ENCODE data around the gene TASOR2. TPM values are rescaled to one million over a fixed set of nuclear protein-coding genes. Genes with fewer than 3 reads are reported as not detected.

Gene TASOR2
- total RNA-seq, 1 experiment from 2014 or later = 123 TPM

DNA sequence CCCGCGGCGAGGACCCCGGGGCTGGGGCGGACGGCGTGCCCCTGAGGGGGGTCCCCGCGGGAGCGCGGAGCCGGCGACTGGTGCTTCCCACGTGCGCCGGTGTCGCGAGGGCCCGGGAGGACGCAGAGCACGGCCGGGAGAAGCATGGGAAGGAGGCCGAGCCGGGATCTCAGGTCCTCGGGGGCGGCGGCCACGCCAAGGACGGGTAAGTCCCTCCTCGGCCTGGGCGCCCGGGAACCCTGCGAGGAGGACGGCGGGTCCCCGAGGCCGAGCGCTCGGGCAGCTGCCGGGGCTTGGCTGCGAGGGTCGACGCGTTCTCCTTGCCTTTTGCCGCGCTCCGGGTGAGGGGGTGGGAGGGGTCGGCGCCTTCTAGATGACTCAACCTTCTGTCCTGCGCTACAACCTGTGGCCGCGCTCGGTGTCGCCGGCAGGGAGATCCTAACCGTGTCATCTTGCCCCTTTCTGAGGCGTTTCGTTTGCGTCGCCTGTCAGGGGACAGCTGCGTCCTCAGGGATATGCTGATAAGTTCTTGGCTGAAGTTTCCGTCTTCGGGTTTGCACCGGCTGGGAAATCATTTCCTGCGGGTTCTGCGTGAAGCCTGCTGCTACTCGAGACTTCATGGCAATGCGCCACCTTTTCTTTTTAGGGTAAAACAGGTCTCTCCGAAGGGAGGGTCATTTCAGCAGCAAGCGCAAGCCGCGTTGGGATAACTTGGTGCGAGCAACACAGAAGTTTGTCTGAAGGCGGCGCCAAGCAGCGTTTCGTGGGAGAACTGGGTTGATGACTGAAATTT, 529 bp downstream of the TASOR2 start:
- H3K9me3 Mint-ChIP-seq (ENCODE audit: unreplicated experiment) = no peaks in the 10 kb centered on the region
- H3K27me3 Mint-ChIP-seq (ENCODE audit: insufficient read depth, unreplicated experiment) = no peaks in the 10 kb centered on the region
- H3K36me3 Mint-ChIP-seq (ENCODE audit: insufficient read depth, unreplicated experiment) = no peaks in the 10 kb centered on the region
- POLR2A ChIA-PET = interaction anchor here (1.0 to 3.3 kb wide), 14 partner anchors 9 to 205 kb away, joined by 3 to 18 read pairs (median 6); partner anchors contain the start of genes ANKRD16 and FBH1
- intact Hi-C loops (cut with micrococcal nuclease) = loop anchor here (2.0 to 10.0 kb wide), 4 partner anchors 50 to 202 kb away; partner anchors contain the start of genes ANKRD16 and GDI2
- DNase-seq (ENCODE audit: unreplicated experiment) = peak; percentile 79
- CTCF ChIA-PET = interaction anchor here (0.7 kb wide), 1 partner anchor 189 kb away, joined by 3 read pairs; no protein-coding TSS in a partner anchor
- peaks cover 4% of the 10 kb centered on the region for H3K4me1 Mint-ChIP-seq (ENCODE audit: insufficient read depth, unreplicated experiment)
- TF ChIP-seq, protein P1, sequence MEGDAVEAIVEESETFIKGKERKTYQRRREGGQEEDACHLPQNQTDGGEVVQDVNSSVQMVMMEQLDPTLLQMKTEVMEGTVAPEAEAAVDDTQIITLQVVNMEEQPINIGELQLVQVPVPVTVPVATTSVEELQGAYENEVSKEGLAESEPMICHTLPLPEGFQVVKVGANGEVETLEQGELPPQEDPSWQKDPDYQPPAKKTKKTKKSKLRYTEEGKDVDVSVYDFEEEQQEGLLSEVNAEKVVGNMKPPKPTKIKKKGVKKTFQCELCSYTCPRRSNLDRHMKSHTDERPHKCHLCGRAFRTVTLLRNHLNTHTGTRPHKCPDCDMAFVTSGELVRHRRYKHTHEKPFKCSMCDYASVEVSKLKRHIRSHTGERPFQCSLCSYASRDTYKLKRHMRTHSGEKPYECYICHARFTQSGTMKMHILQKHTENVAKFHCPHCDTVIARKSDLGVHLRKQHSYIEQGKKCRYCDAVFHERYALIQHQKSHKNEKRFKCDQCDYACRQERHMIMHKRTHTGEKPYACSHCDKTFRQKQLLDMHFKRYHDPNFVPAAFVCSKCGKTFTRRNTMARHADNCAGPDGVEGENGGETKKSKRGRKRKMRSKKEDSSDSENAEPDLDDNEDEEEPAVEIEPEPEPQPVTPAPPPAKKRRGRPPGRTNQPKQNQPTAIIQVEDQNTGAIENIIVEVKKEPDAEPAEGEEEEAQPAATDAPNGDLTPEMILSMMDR (IDR thresholded peaks at IDR 0.05; ENCODE audit: unreplicated experiment) = peak; percentile 46
- peak overlapping the region; percentile 90 for H3K27ac Mint-ChIP-seq (ENCODE audit: low read depth, unreplicated experiment)
- peak overlapping the region; percentile 95 for H3K4me3 Mint-ChIP-seq (ENCODE audit: unreplicated experiment)
- no TSS peak for BruUV-seq (replicated peaks)

DNA sequence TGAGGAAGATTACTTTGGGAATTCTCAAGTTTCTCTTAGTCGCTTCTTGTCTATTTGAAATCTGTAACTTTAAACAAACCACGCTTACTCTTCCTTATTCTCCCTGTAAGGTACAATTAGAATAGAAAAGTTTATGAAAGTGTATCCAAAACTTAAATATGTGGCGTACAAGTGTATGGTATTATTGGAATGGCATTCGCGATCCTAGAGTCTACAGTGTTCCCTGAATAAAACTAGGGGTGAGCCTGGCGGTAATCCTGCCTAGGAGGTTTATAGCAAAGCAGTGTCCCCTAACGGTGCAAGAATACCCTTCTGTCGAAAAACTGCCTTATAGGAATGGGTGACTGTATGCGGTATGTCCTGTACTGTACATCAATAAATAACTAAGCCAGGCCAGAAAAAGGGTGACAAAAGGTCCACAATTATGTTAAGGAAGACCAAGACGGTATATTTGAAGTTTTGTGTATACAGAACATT, 1.2 kb downstream of the TASOR2 start:
- ChIA-PET CTCF (no interaction called here), POLR2A (interaction anchor here (2.5 kb wide), 1 partner anchor 54 kb away, joined by 16 read pairs; no protein-coding TSS in a partner anchor)
- peaks cover 4% of the 10 kb centered on the region for H3K4me1 Mint-ChIP-seq (ENCODE audit: insufficient read depth, unreplicated experiment)
- intact Hi-C loops (cut with micrococcal nuclease) = loop anchor here (2.0 to 10.0 kb wide), 4 partner anchors 49 to 201 kb away; partner anchors contain the start of genes ANKRD16 and GDI2
- TF ChIP-seq, protein P1 (IDR thresholded peaks at IDR 0.05; ENCODE audit: unreplicated experiment) = no peak
- no peaks in the 10 kb centered on the region for H3K9me3 Mint-ChIP-seq (ENCODE audit: unreplicated experiment)
- H3K36me3 Mint-ChIP-seq (ENCODE audit: insufficient read depth, unreplicated experiment) = no peaks in the 10 kb centered on the region
- no peaks in the 10 kb centered on the region for H3K27me3 Mint-ChIP-seq (ENCODE audit: insufficient read depth, unreplicated experiment)
- TSS peak; percentile 45 for BruUV-seq (replicated peaks)
- peak overlapping the region; percentile 90 for H3K27ac Mint-ChIP-seq (ENCODE audit: low read depth, unreplicated experiment)
- DNase-seq (ENCODE audit: unreplicated experiment) = no peak
- H3K4me3 Mint-ChIP-seq (ENCODE audit: unreplicated experiment) = peak overlapping the region; percentile 95

GRCh38 chr10:5688587-5688986, 3.9 kb downstream of the TASOR2 start:
- CTCF ChIA-PET = interaction anchor here (0.6 to 1.1 kb wide), 5 partner anchors 29 to 393 kb away, joined by 3 to 5 read pairs (median 3); no protein-coding TSS in a partner anchor
- peaks cover 12% of the 10 kb centered on the region for H3K4me1 Mint-ChIP-seq (ENCODE audit: insufficient read depth, unreplicated experiment)
- BruUV-seq (replicated peaks) = no TSS peak

More at GRCh38 chr10:5688587-5688986, 3.9 kb downstream of the TASOR2 start:
- TF ChIP-seq, protein P1 (IDR thresholded peaks at IDR 0.05; ENCODE audit: unreplicated experiment) = no peak
- no peaks in the 10 kb centered on the region for H3K36me3 Mint-ChIP-seq (ENCODE audit: insufficient read depth, unreplicated experiment)
- POLR2A ChIA-PET = interaction anchor here (0.7 to 2.4 kb wide), 6 partner anchors 8 to 199 kb away, joined by 3 to 12 read pairs (median 3); no protein-coding TSS in a partner anchor
- peak overlapping the region; percentile 62 for H3K27ac Mint-ChIP-seq (ENCODE audit: low read depth, unreplicated experiment)
- no peaks in the 10 kb centered on the region for H3K27me3 Mint-ChIP-seq (ENCODE audit: insufficient read depth, unreplicated experiment)
- intact Hi-C loops (cut with micrococcal nuclease) = loop anchor here (5.0 to 10.0 kb wide), 3 partner anchors 46 to 199 kb away; partner anchors contain the start of genes ANKRD16 and GDI2
- no peaks in the 10 kb centered on the region for H3K9me3 Mint-ChIP-seq (ENCODE audit: unreplicated experiment)
- no peak overlapping the region for H3K4me3 Mint-ChIP-seq (ENCODE audit: unreplicated experiment)
- DNase-seq (ENCODE audit: unreplicated experiment) = no peak

Measured in MCF 10A (cell line).